Fibroblast of pulmonary artery (primary cell): ENCODE results near the gene ARHGEF40.

ENCODE experiments used
- DNase-seq: peaks from one replicate; pipeline ENCODE4 v3.0.0-alpha.2; 2010; ENCODE audit warnings: low read depth
- H3K4me3 ChIP-seq: replicated peaks from 2 replicates; pipeline ENCODE4 v1.5.1; 2011; ENCODE audit warnings: low read depth, mild to moderate bottlenecking, control low read depth, low read length, moderate library complexity
- CTCF ChIP-seq: IDR thresholded peaks from 2 replicates; pipeline ENCODE4 v1.5.1; 2011; ENCODE audit warnings: mild to moderate bottlenecking, control low read depth, low read length, inconsistent platforms; ENCODE audit errors: missing control alignments

Gene ARHGEF40

GRCh38 chr14:21084998-21085853 lies 15.1 kb downstream of the ARHGEF40 start:
- TF ChIP-seq CTCF = no peak
- no peak overlapping the region for H3K4me3 ChIP-seq
- DNase-seq = peak; percentile 62

GRCh38 chr14:21086908-21087293 lies 16.8 kb downstream of the ARHGEF40 start:
- H3K4me3 ChIP-seq = no peak overlapping the region
- TF ChIP-seq CTCF = no peak
- no peak for DNase-seq

GRCh38 chr14:21087294-21088091 lies 17.4 kb downstream of the ARHGEF40 start:
- DNase-seq = peak; percentile 95
- TF ChIP-seq CTCF = no peak
- no peak overlapping the region for H3K4me3 ChIP-seq

GRCh38 chr14:21088687-21089086 lies 18.6 kb downstream of the ARHGEF40 start:
- DNase-seq = no peak
- no peak overlapping the region for H3K4me3 ChIP-seq
- no peak for TF ChIP-seq CTCF

DNA sequence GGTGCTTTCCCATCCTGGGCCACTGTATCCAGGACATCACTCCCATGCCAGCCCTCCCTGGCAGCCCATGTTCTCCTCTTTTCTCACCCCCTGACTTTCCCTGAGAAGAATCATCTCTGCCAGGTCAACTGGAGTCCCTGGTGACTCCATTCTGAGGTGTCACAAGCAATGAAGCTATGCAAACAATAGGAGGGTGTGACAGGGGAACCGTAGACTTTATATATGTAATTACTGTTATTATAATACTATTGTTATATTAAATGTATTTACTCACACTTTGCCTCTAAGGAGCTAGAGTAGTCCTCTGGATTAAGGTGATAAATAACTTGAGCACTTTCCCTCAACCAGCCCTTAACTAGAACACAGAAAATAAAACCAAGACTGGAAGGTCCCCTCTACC lies 19.2 kb downstream of the ARHGEF40 start:
- no peak overlapping the region for H3K4me3 ChIP-seq
- TF ChIP-seq CTCF = no peak
- no peak for DNase-seq

DNA sequence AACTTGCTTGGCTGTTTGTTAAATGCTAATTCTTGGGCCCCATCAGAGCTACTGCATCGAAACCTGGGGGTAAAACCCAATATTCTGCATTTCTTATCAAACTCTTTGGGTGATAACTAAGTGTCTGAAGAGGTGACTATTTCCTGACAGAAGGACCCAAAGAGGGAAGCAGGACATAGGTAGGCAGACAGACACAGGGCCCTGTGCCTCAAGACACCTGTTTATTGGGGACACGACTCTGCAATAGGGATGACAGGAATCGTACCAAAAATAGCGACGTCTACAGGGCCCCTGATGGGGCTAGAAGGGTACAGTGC lies 19.7 kb downstream of the ARHGEF40 start:
- H3K4me3 ChIP-seq = no peak overlapping the region
- DNase-seq = no peak
- TF ChIP-seq CTCF = no peak
